Neuronal stem cell (in vitro differentiated cells): ENCODE measurements around the gene LAPTM4A.

Source experiments
- DNase-seq: peaks from one replicate; pipeline ENCODE4 v3.0.0-alpha.2; 2013; ENCODE audit warnings: low spot score
- H2AFZ ChIP-seq: one replicate; pipeline ENCODE4 v1.6.1; 2013; ENCODE audit warnings: mild to moderate bottlenecking, low read length, inconsistent platforms
- H2AK5ac ChIP-seq: 2 replicates; pipeline ENCODE4 v1.6.1; 2013; ENCODE audit warnings: low read depth, mild to moderate bottlenecking, inconsistent platforms, low read length, moderate library complexity, mixed read lengths
- H2BK120ac ChIP-seq: 2 replicates; pipeline ENCODE4 v1.6.1; 2013; ENCODE audit warnings: low read depth, mild to moderate bottlenecking, inconsistent platforms, low read length, moderate library complexity, mixed read lengths
- H2BK12ac ChIP-seq: one replicate; pipeline ENCODE4 v1.6.1; 2013; ENCODE audit warnings: low read length, inconsistent platforms
- H2BK15ac ChIP-seq: 2 replicates; pipeline ENCODE4 v1.6.1; 2013; ENCODE audit warnings: mild to moderate bottlenecking, low read length, inconsistent platforms, mixed read lengths
- H2BK5ac ChIP-seq: one replicate; pipeline ENCODE4 v1.6.1; 2013; ENCODE audit warnings: inconsistent platforms, mild to moderate bottlenecking, low read length, moderate library complexity
- H3K14ac ChIP-seq: one replicate; pipeline ENCODE4 v1.6.1; 2013; ENCODE audit warnings: low read length, inconsistent platforms
- H3K18ac ChIP-seq: 2 replicates; pipeline ENCODE4 v1.6.1; 2013; ENCODE audit warnings: low read length, inconsistent platforms
- H3K23ac ChIP-seq: 2 replicates; pipeline ENCODE4 v1.6.1; 2013; ENCODE audit warnings: low read depth, mild to moderate bottlenecking, mixed read lengths, low read length, inconsistent platforms; ENCODE audit not compliant: poor library complexity
- H3K27ac ChIP-seq: replicated peaks from 3 replicates; pipeline ENCODE4 v1.5.1; 2013; ENCODE audit warnings: low read length, inconsistent platforms
- H3K27me3 ChIP-seq, 3 experiments: 2 replicates each; pipeline ENCODE4 v1.6.1; 2013; ENCODE audit warnings: low read length in 3 of 3, mild to moderate bottlenecking in 2 of 3, inconsistent platforms in 1 of 3, low read depth in 1 of 3, mixed read lengths in 1 of 3, moderate library complexity in 1 of 3; ENCODE audit not compliant: control insufficient read depth in 3 of 3, insufficient read depth in 3 of 3
- H3K36me3 ChIP-seq, 2 donors: replicated peaks in 1 of 2; 2 replicates each; pipeline ENCODE4 v1.6.1; 2013; ENCODE audit warnings: low read length in 2 of 2; ENCODE audit not compliant: control insufficient read depth in 2 of 2, insufficient read depth in 2 of 2
- H3K4ac ChIP-seq: 2 replicates; pipeline ENCODE4 v1.6.1; 2013; ENCODE audit warnings: inconsistent platforms, mild to moderate bottlenecking, low read length, moderate library complexity
- H3K4me1 ChIP-seq, 2 donors: 1 replicate in 1 of 2; 2 replicates in 1 of 2; pipeline ENCODE4 v1.6.1; 2013; ENCODE audit warnings: low read length in 2 of 2, low read depth in 1 of 2; ENCODE audit not compliant: control insufficient read depth in 2 of 2, insufficient read depth in 1 of 2
- H3K4me2 ChIP-seq: one replicate; pipeline ENCODE4 v1.6.1; 2013; ENCODE audit warnings: mild to moderate bottlenecking, low read length, inconsistent platforms; ENCODE audit not compliant: insufficient read depth, poor library complexity, severe bottlenecking
- H3K4me3 ChIP-seq, 2 donors: 2 replicates each; pipeline ENCODE4 v1.5.1; 2013; ENCODE audit warnings: low read length in 2 of 2, mild to moderate bottlenecking in 2 of 2, inconsistent platforms in 1 of 2, moderate library complexity in 1 of 2
- H3K79me1 ChIP-seq: one replicate; pipeline ENCODE4 v1.6.1; 2013; ENCODE audit warnings: low read depth, mild to moderate bottlenecking, inconsistent platforms, low read length, moderate library complexity
- H3K9ac ChIP-seq: one replicate; pipeline ENCODE4 v1.6.1; 2013; ENCODE audit warnings: mild to moderate bottlenecking, low read depth, low read length, inconsistent platforms; ENCODE audit not compliant: poor library complexity
- H3K9me3 ChIP-seq, 2 donors: replicated peaks in 1 of 2; 2 replicates each; pipeline versions ENCODE3 to v1.6.1; 2013; ENCODE audit warnings: low read length in 2 of 2, mild to moderate bottlenecking in 2 of 2, inconsistent platforms in 1 of 2, low read depth in 1 of 2, mixed read lengths in 1 of 2, moderate library complexity in 1 of 2; ENCODE audit not compliant: control insufficient read depth in 2 of 2, insufficient read depth in 1 of 2
- H4K8ac ChIP-seq: one replicate; pipeline ENCODE4 v1.6.1; 2013; ENCODE audit warnings: low read depth, mild to moderate bottlenecking, inconsistent platforms, low read length, moderate library complexity
- H4K91ac ChIP-seq: one replicate; pipeline ENCODE4 v1.6.1; 2013; ENCODE audit warnings: low read length, low read depth, mild to moderate bottlenecking, inconsistent platforms; ENCODE audit not compliant: poor library complexity
- WGBS, 2 donors: extraction: QIAGEN DNeasy Blood & Tissue Kit; methylation state at CpG; one replicate each; pipeline ENCODE4 v1.1.7; 2013; ENCODE audit warnings: missing lambda C conversion rate in 2 of 2, mixed read lengths in 1 of 2; ENCODE audit not compliant: insufficient read length in 2 of 2, insufficient replicate concordance in 1 of 2; ENCODE audit errors: extremely low coverage in 2 of 2; 5-methylcytosine and 5-hydroxymethylcytosine counted together

LAPTM4A gene

DNA sequence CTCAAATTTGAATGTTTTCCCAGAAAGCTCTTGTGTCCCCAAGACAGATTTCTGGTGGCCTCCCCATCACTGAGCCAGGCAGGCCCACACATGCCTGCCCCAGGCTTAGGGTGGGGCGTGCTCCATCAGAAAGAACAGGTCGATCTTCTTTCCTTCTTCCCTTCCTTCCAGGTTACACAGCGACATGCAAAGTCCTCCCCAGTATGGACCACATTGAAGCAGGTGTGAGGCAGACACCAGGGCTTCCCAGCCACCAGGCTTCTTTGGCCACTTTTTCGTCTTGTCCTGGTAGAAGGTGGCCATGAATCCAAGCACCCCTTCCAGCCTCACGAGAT is 41.4 kb upstream of the LAPTM4A start:
- H3K18ac ChIP-seq = no peak overlapping the region

DNA sequence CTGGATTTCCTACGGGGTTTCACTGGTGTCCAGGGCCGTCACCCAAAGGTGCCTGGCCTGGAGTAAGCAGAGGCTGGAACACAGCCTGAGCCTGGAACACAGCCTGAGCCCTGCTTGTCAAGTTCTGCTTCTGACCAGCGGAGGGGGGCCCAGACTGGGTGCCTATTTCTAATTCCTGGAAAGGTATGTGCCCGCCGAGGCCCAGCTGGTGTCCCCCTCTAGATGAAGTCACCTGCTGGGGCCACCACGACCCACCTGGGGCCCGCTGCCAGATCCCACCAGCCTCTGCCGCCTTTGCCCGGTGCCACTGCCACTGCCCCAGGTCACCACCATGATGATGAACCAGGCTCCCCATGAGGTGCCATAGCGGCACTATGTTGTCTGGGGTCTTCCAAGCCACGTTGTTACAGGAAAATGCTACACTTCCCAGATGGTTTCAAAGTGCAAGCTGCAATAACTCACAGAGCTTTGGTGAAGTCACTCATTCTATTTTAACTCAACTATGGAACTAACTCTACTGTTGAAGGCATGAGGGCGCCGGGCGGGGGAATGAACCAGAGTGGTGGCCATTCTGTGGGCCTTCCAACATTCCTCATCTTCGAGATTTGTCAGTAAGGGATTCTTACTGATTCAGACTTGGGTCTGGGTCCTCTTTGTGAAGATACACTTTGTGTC is 40.9 kb upstream of the LAPTM4A start:
- H3K79me1 ChIP-seq = no peaks in the 10 kb centered on the region
- no peak overlapping the region for H2BK120ac ChIP-seq
- H3K4me2 ChIP-seq = no peak overlapping the region
- H3K14ac ChIP-seq = no peak overlapping the region
- H4K91ac ChIP-seq = no peak overlapping the region
- H3K9me3 ChIP-seq = peaks cover 0 to 6% of the 10 kb centered on the region in 2 donors
- no peak overlapping the region for H2BK15ac ChIP-seq
- no peak for DNase-seq
- H3K23ac ChIP-seq = peak overlapping the region; percentile 14
- H3K18ac ChIP-seq = no peak overlapping the region
- H3K4me3 ChIP-seq = peak overlapping the region in 1 of 2 donors; percentile 25
- no peak overlapping the region for H3K9ac ChIP-seq
- peaks cover 0 to 5% (median 0%) of the 10 kb centered on the region in 3 experiments for H3K27me3 ChIP-seq
- H2AK5ac ChIP-seq = peak overlapping the region; percentile 49
- H3K4me1 ChIP-seq = peaks cover 7 to 8% of the 10 kb centered on the region in 2 donors
- H2AFZ ChIP-seq = no peak overlapping the region
- H3K4ac ChIP-seq = no peak overlapping the region
- H3K36me3 ChIP-seq = no peaks in the 10 kb centered on the region
- no peak overlapping the region for H2BK12ac ChIP-seq
- no peak overlapping the region for H3K27ac ChIP-seq
- no peak overlapping the region for H4K8ac ChIP-seq
- WGBS, 2 donors = no CpG with 5 or more reads among the region's 15 CpGs
- H2BK5ac ChIP-seq = no peak overlapping the region

More for the DNA sequence above, 41.4 kb upstream of the LAPTM4A start:
- Histone ChIP-seq H3K36me3 (no peaks in the 10 kb centered on the region), H3K4me2 (no peak overlapping the region), H4K8ac (no peak overlapping the region), H3K4me3 (no peak overlapping the region), H2BK5ac (no peak overlapping the region), H3K4ac (no peak overlapping the region), H2BK120ac (no peak overlapping the region), H3K14ac (no peak overlapping the region), H4K91ac (no peak overlapping the region), H3K79me1 (no peaks in the 10 kb centered on the region), H2AFZ (peak overlapping the region; percentile 66), H2BK15ac (peak overlapping the region; percentile 14), H3K27ac (no peak overlapping the region), H3K9ac (no peak overlapping the region), H2AK5ac (peak overlapping the region; percentile 49), H3K27me3 (peaks cover 0 to 5% (median 0%) of the 10 kb centered on the region in 3 experiments), H2BK12ac (no peak overlapping the region), H3K9me3 (peaks cover 0 to 6% of the 10 kb centered on the region in 2 donors), H3K4me1 (peaks cover 8% of the 10 kb centered on the region in 2 donors), H3K23ac (no peak overlapping the region)
- DNase-seq = no peak
- no CpG with 5 or more reads among the region's 5 CpGs for WGBS, 2 donors

DNA sequence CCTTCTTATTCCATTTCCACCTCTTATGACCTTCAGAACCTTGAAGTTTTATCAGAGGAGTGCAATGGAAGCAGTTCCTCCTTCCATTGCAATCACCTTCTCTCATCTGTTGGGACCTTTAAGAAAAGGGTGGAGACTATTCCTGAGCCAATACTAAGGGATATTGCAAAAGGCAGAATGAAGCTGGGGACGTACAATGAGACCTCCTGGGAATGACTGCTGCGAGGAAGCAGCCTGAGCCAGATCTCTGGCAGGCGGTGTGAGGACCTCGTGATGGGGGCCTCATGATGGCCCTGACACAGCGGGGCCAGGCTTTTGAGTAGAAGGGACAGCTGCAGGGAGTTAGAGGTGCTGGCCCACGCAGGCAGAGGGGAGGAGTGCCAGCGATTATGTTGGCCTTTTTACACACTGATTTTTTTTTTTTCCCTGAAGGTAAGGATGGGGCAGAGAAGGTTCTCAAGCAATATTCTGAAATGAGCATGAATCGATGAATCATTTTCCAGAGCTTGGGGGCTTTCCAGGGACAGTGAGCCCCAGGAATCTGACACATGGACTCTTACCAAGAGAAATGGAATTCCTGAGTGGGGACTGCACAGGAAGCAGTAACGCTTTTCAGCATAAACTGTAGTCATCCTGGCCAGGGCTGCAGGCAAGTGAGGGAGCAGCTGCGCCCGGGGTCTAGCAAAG is 40.0 kb upstream of the LAPTM4A start:
- no peak overlapping the region for H3K4me3 ChIP-seq

DNA sequence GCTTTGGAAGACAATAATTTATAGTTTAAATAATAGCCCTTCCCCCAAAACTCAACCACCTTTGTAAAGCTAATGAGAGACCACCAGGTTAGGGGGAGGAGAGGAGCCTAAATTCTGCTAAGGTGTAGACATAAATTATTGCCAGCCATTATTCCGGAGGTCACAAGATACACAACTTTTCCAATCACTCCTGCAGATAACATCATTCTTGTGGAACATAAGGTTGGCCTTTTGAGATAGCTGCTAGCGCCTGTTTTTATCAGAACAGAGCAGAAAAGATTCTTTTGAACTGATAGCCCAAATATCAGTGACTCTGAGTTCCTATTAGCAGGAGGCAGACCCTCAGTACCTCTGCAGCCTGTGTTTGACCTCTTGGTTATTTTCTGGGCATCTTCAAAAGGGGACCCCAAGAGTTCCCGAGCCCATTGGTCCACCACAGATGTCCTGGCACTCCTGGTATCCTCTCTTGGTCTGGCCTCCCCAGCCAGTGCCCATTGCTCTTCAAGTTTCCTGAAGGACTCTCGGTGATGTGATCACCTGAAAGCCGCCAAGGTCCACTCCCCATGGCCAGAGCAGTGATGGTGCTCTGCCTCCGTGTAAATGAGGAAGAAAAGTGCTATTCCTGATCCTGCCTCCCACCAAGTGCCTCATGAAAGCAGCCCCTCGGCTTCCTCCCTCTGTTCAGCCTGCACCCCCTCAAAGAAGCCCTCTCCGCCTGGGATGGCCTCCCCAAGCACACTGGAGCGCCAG is 38.5 kb upstream of the LAPTM4A start:
- Histone ChIP-seq H2AK5ac (no peak overlapping the region), H3K14ac (no peak overlapping the region), H2BK120ac (no peak overlapping the region), H3K4me2 (no peak overlapping the region), H2BK5ac (no peak overlapping the region), H3K27me3 (peaks cover 0 to 5% (median 0%) of the 10 kb centered on the region in 3 experiments), H4K91ac (no peak overlapping the region), H3K18ac (no peak overlapping the region), H3K27ac (no peak overlapping the region), H3K4me3 (no peak overlapping the region), H2BK15ac (no peak overlapping the region), H3K9ac (no peak overlapping the region), H3K4ac (no peak overlapping the region), H2AFZ (no peak overlapping the region), H3K9me3 (peaks cover 0 to 3% of the 10 kb centered on the region in 2 donors), H3K79me1 (no peaks in the 10 kb centered on the region), H3K36me3 (no peaks in the 10 kb centered on the region), H4K8ac (no peak overlapping the region), H3K23ac (no peak overlapping the region), H3K4me1 (peaks cover 7 to 8% of the 10 kb centered on the region in 2 donors), H2BK12ac (no peak overlapping the region)
- no CpG with 5 or more reads among the region's 9 CpGs for WGBS, 2 donors
- no peak for DNase-seq

More for the DNA sequence above, 40.0 kb upstream of the LAPTM4A start:
- Histone ChIP-seq H2AK5ac (no peak overlapping the region), H3K23ac (no peak overlapping the region), H3K14ac (no peak overlapping the region), H2AFZ (peak overlapping the region; percentile 32), H4K91ac (no peak overlapping the region), H2BK12ac (no peak overlapping the region), H3K79me1 (no peaks in the 10 kb centered on the region), H4K8ac (no peak overlapping the region), H3K4me2 (no peak overlapping the region), H2BK120ac (no peak overlapping the region), H3K4ac (no peak overlapping the region), H3K4me1 (peaks cover 7 to 8% of the 10 kb centered on the region in 2 donors), H2BK5ac (no peak overlapping the region), H3K18ac (no peak overlapping the region), H3K9me3 (peaks cover 0 to 6% of the 10 kb centered on the region in 2 donors), H3K27ac (no peak overlapping the region), H3K36me3 (no peaks in the 10 kb centered on the region), H3K27me3 (peaks cover 0 to 5% (median 0%) of the 10 kb centered on the region in 3 experiments), H2BK15ac (no peak overlapping the region), H3K9ac (no peak overlapping the region)
- no peak for DNase-seq
- no CpG with 5 or more reads among the region's 11 CpGs for WGBS, 2 donors
